Esophagus squamous epithelium (tissue), 4 donors: ENCODE results near the gene FA2H.

Experiments used
- POLR2A ChIP-seq, 4 donors: fragments of 450-650 bp; IDR thresholded peaks; one replicate each; pipeline ENCODE4 v1.6.1; 2017; ENCODE audit warnings: antibody characterized with exemption in 4 of 4, mild to moderate bottlenecking in 4 of 4, moderate library complexity in 3 of 4
- TF ChIP-seq, protein P1 (sequence below), 6 experiments: fragments of 450-650 bp in 4 of 6; fragments of 200-600 bp in 2 of 6; sonication (generic) in 2 of 6; IDR thresholded peaks; one replicate each; pipeline ENCODE4 v1.5.1; 2016 to 2019; ENCODE audit warnings: antibody characterized with exemption in 6 of 6, mild to moderate bottlenecking in 4 of 6, moderate library complexity in 4 of 6

DNA sequence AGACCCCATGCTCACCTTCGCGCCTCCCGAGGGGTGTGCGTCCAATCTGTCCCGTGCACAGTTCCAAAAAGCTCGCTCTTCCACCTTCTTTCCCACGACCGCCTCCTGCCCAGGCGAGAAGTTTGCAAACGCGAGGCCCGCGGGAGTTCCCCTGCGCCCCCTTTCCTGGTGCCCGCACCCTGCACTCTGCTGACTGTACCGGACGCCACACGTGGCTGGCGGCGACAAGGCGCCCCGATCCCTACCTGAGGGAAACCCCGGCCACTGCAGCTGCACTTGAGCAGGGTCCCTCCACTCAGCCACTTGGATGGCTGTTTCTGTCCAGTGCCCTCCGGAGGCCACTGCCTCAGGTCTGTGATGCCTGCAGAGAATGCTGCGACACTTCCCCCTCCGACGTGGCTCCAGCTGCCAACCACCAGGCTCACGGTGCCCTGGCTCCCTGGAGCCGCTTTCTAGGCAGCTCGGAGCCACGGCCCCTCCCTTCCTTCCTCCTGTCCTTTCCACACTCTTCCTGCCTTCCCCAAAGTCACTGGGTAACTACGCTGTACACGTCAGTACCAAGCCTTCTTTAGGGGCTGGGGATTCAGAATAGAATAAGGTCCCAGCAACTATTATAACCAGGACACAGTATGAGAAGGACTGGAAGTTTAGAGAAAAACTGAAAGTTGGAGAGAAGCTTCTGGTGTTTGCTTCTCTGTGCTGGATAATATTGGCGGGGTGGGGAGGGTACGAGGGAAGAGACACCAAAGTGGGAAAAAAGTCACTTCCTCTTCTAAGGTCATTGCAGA, 74.0 kb downstream of the FA2H start, which contains the start of gene MLKL:
- TF ChIP-seq, protein P1, sequence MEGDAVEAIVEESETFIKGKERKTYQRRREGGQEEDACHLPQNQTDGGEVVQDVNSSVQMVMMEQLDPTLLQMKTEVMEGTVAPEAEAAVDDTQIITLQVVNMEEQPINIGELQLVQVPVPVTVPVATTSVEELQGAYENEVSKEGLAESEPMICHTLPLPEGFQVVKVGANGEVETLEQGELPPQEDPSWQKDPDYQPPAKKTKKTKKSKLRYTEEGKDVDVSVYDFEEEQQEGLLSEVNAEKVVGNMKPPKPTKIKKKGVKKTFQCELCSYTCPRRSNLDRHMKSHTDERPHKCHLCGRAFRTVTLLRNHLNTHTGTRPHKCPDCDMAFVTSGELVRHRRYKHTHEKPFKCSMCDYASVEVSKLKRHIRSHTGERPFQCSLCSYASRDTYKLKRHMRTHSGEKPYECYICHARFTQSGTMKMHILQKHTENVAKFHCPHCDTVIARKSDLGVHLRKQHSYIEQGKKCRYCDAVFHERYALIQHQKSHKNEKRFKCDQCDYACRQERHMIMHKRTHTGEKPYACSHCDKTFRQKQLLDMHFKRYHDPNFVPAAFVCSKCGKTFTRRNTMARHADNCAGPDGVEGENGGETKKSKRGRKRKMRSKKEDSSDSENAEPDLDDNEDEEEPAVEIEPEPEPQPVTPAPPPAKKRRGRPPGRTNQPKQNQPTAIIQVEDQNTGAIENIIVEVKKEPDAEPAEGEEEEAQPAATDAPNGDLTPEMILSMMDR (IDR thresholded peaks at IDR 0.05), result no peak
- TF ChIP-seq POLR2A (IDR thresholded peaks at IDR 0.05), result peak in 2 of 4 donors; percentile 29 to 63
